Measurements from ENCODE around the gene PCCB.
"Not testable (repeated sequence)": the region's sequence is repeated elsewhere in the genome, so short reads cannot be mapped to it uniquely, and the experiment has no call there.

The PCCB gene

DNA sequence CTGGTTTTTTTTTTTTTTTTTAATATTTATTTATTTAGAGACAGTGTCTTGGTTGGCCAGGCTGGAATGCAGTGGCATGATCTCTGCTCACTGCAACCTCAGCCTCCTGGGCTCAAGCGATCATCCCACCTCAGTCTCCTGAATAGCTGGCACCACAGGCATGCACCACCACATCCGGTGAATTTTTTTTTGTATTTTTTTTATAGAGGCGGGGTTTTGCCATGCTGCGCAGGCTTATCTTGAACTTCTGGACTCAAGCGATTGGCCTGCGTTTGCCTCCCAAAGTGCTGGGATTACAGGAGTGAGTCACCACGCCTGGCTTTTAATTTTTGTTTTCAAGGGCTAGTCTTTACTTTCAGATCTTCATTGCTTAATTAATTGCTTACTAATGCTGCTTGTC lies 13.1 kb downstream of the PCCB start:
- DNase-seq, result no peak

DNA sequence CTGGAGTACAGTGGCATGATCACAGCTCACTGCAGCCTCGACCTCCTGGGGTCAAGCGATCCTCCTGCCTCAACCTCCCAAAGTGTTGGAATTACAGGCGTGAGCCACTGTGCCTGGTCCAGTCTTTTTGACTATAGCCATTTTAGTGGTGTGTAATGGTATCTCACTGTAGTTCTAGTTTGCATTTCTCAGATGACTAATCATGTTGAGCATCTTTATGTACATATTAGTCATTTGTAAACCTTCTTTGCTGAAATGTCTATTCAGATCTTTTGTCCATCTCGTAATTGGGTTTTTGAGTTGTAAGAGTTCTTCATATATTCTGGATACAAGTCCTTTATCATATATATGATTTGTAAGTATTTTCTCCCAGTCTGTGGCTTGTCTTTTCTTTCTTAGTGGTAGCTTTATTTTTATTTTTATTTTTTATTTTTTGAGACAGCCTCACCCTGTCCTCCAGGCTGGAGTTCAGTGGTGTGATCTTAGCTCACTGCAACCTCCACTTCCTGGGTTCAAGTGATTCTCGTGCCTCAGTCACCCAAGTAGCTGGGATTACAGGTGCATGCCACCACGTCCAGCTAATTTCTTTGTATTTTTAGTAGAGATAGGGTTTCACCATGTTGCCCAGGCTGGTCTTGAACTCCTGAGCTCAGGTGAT lies 16.5 kb downstream of the PCCB start:
- DNase-seq, result not testable (repeated sequence)

DNA sequence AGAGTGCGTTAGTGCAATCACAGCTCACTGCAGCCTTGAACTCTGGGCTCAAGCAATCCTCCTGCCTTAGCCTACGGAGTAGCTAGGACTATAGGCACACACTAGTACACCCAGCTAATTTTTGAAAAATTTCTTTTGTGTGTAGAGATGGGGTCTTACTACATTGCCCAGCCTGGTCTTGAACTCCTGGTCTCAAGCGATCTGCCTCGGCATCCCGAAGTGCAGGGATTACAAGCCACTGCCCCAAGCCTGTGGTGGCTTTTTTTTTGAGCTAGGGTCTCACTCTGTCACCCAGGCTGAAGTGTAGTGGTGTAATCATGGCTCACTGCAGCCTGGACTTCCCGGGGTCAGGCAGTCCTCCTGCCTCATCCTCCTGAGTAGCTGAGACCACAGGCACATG lies 17.1 kb downstream of the PCCB start:
- no peak for DNase-seq

DNA sequence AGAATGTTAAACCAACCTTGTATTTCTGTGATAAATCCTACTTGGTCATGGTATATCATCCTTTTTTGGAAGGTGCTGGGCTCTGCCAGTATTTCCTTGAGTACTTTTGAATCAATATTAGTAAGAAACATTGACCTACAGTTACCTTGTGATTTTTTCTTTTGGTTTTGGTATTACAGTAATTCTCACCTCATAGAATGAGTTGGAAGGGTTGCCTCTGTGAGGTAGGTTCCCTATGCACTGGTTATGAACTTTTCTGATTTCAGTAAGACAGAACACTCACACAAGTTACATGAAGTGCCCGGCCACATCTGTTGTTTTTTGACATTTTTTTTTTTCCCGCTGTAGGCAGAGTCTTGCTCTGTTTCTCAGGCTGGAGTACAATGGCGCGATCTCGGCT lies 20.0 kb downstream of the PCCB start:
- no peak for DNase-seq

DNA sequence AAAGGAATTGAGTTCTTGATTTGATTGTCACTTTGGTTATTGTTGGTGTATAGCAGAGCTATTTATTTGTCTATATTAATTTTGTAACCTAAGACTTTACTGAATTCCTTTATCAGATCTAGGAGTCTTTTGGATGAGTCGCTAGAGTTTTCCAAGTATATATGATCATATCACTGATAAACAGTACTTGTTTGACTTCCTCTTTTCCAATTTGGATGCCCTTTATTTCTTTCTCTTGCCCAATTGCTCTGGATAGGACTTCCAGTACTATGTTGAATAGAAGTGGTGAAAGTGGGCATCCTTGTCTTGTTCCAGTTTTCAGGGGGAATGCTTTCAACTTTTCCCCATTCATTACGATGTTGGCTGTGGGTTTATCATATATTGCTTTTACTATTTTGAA lies 21.5 kb downstream of the PCCB start:
- DNase-seq, result not testable (repeated sequence)

DNA sequence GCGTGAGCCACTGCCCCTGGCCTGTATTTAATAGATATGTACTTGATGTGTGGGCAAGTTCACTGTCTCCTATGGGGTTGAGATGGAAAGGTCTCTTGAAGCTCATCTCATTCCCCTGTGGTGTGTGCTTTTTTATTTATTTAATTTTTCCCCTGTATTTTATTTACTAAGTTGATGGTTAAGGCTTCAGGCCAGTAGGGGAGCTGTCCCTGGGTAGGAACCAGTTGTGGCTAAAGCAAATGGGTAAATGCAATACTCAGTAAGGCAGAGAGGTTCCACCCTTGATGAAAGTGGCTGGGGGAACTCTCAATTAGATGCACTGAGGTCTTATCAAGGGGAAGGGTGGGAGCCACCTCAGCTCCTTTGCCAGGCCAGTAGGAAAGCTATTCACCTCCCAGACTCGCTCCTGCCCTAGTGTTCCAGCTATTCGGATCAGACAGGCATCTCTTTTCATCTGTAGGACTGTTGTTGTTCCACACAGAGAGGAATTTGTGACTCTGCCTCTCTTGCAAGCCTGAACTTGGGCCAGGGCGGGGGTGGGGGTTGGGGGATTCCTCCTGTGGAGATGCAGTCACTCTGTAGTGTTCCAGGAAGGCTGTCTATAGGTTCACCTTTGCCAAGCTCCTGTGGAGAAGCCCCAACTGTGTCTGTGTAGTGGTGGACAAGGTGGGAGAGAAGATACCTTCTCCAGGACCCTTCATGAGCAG lies 26.1 kb downstream of the PCCB start:
- no peak for DNase-seq

DNA sequence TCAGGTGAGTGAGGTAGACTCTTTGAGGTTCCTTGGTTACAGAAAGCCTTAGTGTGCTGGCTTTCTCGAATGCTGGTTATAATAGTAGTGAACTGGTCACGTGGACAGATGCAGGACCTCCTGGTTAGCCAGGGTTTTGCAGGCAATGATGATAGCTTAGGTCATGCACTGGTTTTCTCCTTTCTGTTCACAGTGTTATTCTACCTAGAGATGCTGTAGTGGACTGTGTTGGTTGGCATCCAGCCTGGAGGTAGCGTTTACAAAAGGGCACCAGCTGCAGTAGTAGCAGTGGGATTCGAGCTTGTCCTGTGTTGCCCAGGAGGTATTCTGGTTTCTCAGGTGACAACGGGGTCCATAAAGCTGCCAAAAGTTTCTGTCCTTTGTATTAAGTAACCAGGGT lies 27.0 kb downstream of the PCCB start:
- no peak for DNase-seq

DNA sequence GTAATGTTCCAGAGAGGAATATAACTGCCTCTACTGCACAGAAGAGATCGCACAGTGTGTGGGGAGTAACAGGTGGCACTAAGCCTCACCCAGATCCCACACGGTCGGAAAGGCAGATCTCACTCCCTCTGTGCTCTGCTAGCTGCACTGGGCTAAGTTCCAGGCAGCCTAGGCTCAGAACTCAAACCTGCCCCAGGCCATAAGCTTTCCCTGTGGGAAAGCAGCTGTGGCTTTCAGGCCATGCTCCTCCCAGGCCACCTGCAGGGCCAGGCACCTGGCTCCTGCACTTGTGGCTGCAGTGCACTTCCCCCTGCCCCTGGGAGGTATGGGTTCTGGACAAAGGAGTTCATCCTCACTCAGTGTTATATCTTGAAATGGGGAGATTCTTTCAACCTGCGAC lies 27.5 kb downstream of the PCCB start:
- no peak for DNase-seq

DNA sequence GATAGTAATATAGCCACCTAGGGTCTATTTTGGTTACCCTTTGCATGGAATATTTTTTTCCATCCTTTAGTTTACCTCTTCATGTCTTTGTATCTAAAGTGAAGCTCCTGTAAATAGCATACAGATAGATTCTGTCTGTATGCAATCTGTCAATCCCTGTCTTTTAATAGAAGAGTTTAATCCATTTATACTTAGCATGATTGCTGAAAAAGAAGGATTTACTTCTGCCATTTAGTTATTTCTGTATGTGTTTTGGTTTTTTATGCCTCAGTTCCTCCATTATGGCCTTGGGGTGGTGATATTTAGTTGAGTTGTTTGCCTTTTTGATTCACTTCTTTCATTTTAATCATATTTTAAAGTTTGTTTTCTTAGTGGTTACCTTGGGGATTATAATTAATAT lies 29.0 kb downstream of the PCCB start:
- no peak for DNase-seq

DNA sequence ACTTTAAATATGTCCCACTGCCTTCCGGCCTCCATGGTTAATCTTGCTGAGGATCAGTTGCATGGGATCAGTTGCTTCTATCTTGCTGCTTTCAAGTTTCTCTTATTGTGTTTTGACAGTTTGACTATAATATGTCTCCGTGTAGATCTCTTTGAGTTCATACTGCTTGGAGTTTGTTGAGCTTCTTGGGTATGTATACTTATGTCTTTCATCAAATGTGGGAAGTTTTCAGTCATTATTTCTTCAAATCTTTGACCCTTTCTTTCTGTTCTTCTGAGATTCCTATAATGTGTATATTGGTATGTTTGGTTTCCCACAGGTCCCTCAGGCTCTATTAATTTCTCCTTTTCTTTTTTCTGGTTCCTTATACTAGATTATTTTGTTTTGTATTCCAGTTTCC lies 30.8 kb downstream of the PCCB start:
- no peak for DNase-seq

DNA sequence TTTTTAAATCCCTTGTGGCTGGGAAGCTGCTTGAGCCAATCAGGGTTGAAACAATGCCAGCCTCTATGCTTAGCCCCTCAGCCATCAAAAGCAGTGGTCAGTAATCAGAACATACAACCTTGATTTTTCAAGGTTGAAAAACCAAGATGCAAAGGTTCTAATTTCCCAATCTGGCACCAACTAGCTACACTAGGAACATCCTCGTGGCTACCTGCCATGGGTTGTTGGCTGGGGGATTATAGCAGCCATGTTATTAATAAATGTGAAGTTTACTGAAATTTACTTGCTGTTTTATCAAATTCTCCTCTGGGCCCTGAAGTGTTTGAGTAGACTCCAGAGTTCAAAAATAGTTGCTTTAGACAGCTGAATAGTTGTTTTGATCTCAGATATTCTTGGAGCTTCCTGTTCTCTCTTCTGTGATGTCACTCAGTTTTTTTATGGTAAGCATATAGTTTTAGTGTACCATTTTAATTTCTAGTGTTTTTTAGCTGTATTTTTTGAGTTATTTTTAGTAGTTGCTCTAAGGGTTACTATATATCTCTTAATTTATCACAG lies 31.9 kb downstream of the PCCB start:
- DNase-seq, result no peak

DNA sequence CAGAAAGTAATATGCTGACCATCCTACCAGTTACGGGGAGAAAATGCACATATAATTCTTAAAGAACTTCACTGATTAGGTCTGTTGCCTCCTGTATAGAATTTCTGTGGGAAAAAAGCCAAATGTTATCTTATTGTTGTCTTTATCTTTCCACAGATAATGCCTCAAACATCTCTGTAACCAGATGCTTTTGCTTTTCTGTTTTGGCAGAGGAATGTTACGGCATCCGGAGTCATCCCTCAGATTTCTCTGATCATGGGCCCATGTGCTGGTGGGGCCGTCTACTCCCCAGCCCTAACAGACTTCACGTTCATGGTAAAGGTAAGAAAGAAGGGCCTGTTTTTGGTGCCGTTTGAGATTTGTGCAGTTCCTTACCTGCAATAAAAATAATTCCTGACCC lies 33.5 kb downstream of the PCCB start:
- no peak for DNase-seq

DNA sequence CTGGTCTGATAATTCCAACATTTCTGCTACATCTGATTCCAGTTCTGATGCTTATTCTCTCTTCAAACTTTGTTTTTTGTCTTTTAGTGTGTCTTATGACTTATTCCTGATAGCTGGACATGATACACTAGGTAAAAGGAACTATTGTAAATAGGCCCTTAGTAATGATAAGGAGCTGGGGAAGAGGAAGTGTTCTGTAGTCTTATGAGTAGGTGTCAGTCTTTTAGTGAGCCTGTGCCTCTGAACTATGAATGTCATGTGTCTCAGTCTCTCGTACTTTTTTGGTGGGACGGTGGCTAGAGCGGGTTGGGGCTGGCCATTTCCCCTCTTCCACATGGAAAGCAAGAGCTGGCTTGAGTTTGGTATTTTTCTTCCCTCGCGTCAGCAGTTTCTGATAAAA lies 41.2 kb downstream of the PCCB start:
- DNase-seq, result no peak

DNA sequence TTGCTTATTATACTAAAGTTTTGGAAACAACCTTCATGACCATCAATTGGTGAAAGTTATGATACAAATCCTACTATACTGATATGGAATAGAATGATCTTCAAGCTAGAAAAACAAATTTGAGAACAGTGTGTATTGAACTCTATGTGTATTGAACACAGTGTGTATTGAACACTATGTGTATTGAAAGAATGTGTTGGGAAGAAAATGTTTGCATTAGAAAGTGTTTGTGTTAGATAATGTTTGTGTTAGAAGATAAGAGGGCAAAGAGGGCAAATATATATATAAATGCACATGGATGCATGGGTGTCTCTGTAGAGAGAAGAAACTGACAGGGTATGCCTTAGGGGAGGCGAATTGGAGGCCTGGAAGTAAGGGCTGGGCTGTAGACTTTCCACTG lies 42.4 kb downstream of the PCCB start:
- no peak for DNase-seq

DNA sequence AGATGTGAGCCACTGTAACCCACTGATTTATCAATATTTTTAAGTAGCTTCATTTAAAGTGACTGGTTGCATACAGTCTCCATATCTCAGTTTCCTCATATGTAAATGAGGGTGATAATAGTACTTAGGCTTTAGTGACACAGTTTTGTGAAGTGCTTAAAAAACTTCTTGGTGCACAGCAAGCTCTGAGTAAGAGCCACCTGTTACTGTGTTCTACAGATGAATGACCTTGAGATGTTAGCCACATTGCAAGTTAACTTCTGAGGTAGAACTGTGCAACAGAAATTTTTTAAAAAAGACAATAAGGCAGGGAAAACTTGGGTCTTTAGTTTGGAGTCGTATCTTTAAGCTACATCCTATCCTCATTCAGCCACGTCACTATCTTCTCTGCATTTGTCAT lies 43.1 kb downstream of the PCCB start:
- DNase-seq, result no peak

DNA sequence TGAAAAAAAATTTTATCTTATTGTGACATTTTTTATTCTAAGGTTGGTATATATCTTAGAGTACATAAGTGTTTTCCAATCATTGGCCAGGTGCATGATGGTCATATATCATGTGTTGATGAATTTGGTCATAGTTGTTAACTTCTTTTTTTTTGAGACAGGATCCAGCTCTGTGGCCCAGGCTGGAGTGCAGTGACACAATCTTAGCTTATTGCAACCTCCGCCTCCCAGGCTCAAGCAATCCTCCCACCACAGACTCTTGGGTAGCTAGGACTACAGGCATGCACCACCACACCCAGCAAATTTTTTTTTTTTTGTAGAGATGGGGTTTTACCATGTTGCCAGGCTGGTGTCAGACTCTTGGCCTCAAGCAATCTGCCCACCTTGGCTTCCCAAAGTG lies 44.0 kb downstream of the PCCB start:
- no peak for DNase-seq

DNA sequence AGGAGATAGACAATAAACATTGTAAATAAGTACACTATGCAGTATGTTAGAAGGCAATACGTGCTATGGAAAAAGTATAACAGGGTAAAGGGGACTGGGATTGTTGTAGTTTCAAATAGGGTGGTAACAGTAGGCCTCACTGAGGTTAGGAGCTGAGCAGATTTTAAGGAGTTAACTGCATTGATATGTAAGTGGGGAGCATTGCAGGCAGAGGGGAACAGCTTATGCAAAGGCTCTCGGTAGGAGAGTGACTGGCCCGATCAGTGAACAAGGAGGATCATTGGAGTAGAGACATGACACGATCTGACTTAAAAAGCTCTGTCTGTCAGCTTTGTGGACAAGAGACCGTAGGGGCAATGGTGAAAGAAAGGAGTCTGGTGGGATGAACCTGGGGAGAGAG lies 46.8 kb downstream of the PCCB start:
- DNase-seq, result no peak

DNA sequence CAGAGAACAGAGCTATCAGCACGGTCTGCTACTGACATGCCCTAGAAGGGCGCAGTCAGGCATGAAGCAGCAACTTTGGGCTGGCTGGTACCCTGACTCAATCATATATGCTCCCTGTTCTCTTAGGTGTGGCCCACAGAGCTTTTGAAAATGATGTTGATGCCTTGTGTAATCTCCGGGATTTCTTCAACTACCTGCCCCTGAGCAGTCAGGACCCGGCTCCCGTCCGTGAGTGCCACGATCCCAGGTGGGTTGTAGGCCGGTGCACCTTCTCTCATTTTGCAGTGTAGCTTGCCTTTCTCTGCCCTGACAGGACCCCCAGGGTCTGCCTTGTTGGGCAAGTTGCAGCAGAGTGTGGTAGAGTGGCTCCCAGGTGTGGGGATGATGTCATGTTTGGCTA lies 47.7 kb downstream of the PCCB start:
- DNase-seq, result no peak

DNA sequence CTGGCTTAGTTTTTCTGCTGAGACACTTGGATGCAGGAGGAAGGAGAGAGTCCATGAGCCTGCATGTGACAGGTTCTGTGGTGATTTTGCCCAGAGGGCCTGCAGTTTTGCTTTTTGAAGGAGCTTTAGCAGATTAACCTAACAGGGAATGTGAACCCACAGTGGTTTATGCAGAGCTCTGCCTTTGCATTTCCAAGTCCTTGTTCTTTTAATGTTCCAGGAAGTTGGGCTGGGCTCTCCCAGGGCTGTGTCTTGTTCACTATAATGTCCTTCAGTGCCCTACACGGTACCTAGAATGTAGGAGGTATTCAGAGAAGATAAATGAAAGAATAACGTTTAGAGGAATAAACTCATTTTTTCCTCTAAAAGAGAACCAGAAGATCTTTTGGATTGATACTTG lies 50.3 kb downstream of the PCCB start:
- DNase-seq, result no peak

DNA sequence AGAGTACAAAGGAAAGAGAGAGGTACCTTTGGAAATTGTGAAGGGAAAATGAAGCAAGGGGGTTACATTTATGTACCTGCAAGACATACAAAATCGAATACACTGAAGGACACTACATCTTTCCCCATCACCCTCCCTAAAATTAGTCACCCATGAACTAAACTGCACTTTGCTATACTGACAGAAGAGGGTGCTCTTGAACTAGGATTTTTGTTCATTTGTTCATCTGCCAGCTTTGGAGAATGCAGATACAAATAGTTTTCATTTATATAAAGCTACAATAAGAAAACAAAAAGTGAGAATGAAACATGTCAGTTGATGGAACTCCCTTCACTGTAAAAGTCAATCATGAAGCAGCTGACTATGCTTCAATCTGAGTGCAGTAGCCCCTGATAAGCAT lies 55.7 kb downstream of the PCCB start:
- no peak for DNase-seq

DNA sequence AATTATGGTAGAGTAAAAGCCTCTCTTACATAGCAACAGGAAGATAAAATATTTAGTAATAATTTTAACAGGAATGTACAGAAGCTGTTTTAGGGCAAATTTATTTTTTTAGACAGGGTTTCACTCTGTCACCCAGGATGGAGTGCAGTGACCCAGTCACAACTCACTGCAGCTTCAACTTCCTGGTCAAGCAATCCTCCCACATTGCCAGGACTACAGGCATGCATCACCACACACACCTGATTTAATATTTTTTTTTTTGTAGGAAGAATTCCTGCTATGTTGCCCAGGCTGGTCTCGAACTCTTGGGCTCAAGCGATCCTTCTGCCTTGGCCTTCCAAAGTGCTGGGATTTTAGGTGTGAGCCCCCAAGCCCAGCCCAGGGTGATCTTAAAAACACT lies 61.1 kb downstream of the PCCB start:
- DNase-seq, result no peak

DNA sequence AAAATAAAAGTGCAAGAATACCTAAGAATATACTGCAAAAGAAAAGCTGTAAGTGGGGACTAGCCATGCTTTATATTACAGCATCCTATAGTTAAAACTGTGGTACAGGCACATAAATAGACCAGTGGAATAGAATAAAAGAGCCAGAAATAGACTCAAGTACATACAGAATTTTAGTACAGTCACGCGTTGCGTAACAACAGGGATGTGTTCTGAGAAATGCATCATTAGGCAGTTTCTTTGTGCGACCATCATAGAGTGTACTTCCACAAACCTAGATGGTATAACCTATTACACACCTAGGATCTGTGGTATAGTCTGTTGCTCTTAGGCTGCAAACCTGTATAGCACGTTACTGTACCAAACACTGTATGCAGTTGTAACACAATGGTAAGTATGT lies 61.8 kb downstream of the PCCB start:
- DNase-seq, result no peak

DNA sequence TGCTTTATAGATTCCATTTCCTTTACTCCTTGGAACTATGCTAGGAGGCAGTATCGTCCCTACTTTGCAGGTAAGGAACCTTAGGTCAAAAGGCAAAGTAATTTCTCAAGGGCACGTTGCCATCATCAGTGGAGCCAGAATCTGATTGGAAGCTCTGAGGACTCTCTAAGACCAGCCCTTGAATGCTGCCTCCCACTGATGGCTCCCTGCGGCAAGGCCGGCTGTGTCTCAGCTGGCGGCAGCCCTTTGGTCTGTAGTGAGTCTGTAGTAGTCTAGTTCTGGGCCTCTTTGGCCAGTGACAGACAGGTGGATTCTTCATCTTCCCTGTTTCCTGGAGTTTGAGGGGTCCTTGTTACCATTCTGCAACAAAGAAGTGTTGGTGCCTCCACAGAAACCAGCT lies 76.2 kb downstream of the PCCB start:
- DNase-seq, result no peak

DNA sequence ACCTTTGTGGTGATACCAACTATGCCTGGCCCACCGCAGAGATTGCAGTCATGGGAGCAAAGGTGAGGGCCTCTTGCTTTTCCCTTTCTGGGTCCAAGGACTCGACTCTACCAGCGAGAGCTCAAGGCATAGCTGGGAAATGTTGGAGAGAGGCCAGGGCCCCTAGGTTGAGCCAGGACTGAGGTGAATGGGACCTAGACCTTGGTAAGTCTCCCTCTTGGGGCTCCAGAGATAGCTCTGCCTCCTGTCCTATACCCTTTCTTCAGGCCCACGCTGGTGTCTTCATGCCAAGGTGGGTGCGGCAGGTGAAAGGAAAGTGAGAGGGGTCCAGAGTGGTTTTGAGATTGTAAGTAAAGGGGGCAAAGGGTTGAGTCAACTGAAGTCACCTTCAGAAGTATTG lies 77.5 kb downstream of the PCCB start:
- DNase-seq, result no peak

DNA sequence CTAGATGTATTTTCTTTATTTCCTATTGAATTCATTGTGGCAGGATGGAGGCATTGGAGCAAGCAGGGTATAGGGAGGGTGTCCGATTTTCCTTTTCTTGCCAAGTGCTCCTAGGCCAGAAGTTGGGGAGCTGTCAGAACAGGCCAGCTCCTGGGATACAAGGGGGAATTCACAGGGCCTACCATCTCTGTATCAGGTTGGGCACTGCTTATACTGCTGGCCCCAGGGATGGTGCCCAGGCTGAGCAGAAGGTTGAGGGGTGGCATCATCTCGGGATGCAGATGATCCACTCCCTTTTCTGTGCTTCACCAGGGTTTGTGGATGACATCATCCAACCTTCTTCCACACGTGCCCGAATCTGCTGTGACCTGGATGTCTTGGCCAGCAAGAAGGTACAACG lies 79.5 kb downstream of the PCCB start:
- no peak for DNase-seq
